Superior temporal gyrus (tissue), 1 donor: ENCODE results near the gene EBNA1BP2.
"Not testable (repeated sequence)": the region's sequence is repeated elsewhere in the genome, so short reads cannot be mapped to it uniquely, and the experiment has no call there.

Experiments
- DNase-seq: peaks from one replicate; pipeline ENCODE4 v3.0.0-alpha.2; 2016; ENCODE audit errors: extremely low spot score

The EBNA1BP2 gene

GRCh38 chr1:43171876-43172526, at the start of gene EBNA1BP2, which contains the start of gene CFAP57:
Gene EBNA1BP2 (minus strand): TSS chr1:43172290. CDS start chr1:43172118, 172 bp downstream.
Gene CFAP57 (plus strand): TSS chr1:43172330. CDS start chr1:43172754, 424 bp downstream.
- peak; percentile 97 for DNase-seq

GRCh38 chr1:43221797-43222196, 49.7 kb upstream of the EBNA1BP2 start:
- DNase-seq, result no peak

- no peak for DNase-seq
Measured at GRCh38 chr1:43220905-43221778, 49.1 kb upstream of the EBNA1BP2 start.

- DNase-seq, result no peak
Measured at GRCh38 chr1:43217747-43218146, 45.7 kb upstream of the EBNA1BP2 start.

- no peak for DNase-seq
Measured at GRCh38 chr1:43214501-43215444, 42.7 kb upstream of the EBNA1BP2 start.

GRCh38 chr1:43208277-43208676, 36.2 kb upstream of the EBNA1BP2 start:
- DNase-seq, result not testable (repeated sequence)

- DNase-seq, result no peak
Measured at GRCh38 chr1:43207229-43207853, 35.3 kb upstream of the EBNA1BP2 start.

GRCh38 chr1:43206600-43207228, 34.6 kb upstream of the EBNA1BP2 start:
- peak; percentile 30 for DNase-seq

GRCh38 chr1:43205671-43206070, 33.6 kb upstream of the EBNA1BP2 start:
- no peak for DNase-seq

GRCh38 chr1:43204394-43204793, 32.3 kb upstream of the EBNA1BP2 start:
- DNase-seq, result no peak

- no peak for DNase-seq
Measured at GRCh38 chr1:43203859-43204258, 31.8 kb upstream of the EBNA1BP2 start.

GRCh38 chr1:43199093-43199726, 27.1 kb upstream of the EBNA1BP2 start:
- no peak for DNase-seq

GRCh38 chr1:43197343-43198127, 25.4 kb upstream of the EBNA1BP2 start:
- no peak for DNase-seq

- DNase-seq, result no peak
Measured at GRCh38 chr1:43194509-43194908, 22.4 kb upstream of the EBNA1BP2 start.

GRCh38 chr1:43188106-43188505, 16.0 kb upstream of the EBNA1BP2 start:
- no peak for DNase-seq

- no peak for DNase-seq
Measured at GRCh38 chr1:43184995-43185394, 12.9 kb upstream of the EBNA1BP2 start.

GRCh38 chr1:43184388-43184787, 12.3 kb upstream of the EBNA1BP2 start:
- no peak for DNase-seq

- no peak for DNase-seq
Measured at GRCh38 chr1:43177691-43178090, 5.6 kb upstream of the EBNA1BP2 start.

- DNase-seq, result no peak
Measured at GRCh38 chr1:43174873-43175272, 2.8 kb upstream of the EBNA1BP2 start.
